ENCODE results near the gene GRM8. TPM values are rescaled to one million over a fixed set of nuclear protein-coding genes. Genes with fewer than 3 reads are reported as not detected.

The GRM8 gene
- total and polyA plus RNA-seq, 8 donors: 0.25 to 2.8 (median 1.3) TPM; not detected in 4

GRCh38 chr7:126589068-126589684 lies 663.6 kb downstream of the GRM8 start:
- Histone ChIP-seq H3K27ac (no peak overlapping the region), H3K9me3 (peaks cover 0 to 23% (median 10%) of the 10 kb centered on the region in 4 donors), H3K36me3 (no peaks in the 10 kb centered on the region), H3K4me1 (no peaks in the 10 kb centered on the region), H3K27me3 (no peaks in the 10 kb centered on the region), H3K4me3 (no peak overlapping the region)
- 82 to 94% (median 90%) methylated on average over 2 to 6 of the region's 6 CpGs for WGBS, 5 donors
- no peak for TF ChIP-seq POLR2A (IDR thresholded peaks at IDR 0.05)
- TF ChIP-seq POLR2AphosphoS5 (IDR thresholded peaks at IDR 0.05): no peak
- TF ChIP-seq CTCF (IDR thresholded peaks at IDR 0.05): no peak
- no peak for TF ChIP-seq EP300 (IDR thresholded peaks at IDR 0.05)
- intact Hi-C loops (cut with DNase I; ENCODE audit: low total_unique reads): no loop called here
- no peak for DNase-seq

- Histone ChIP-seq H3K9me3 (no peaks in the 10 kb centered on the region), H3K27ac (no peak overlapping the region), H3K4me1 (no peaks in the 10 kb centered on the region), H3K4me3 (no peak overlapping the region), H3K27me3 (no peaks in the 10 kb centered on the region), H3K36me3 (no peaks in the 10 kb centered on the region)
- peak in 1 of 2 donors; percentile 4 for DNase-seq
- intact Hi-C loops (cut with DNase I; ENCODE audit: low total_unique reads): no loop called here
- WGBS, 5 donors: 60 to 79% (median 71%) methylated on average over 2 of the region's 2 CpGs
- TF ChIP-seq EP300 (IDR thresholded peaks at IDR 0.05): no peak
- no peak for TF ChIP-seq POLR2AphosphoS5 (IDR thresholded peaks at IDR 0.05)
- TF ChIP-seq CTCF (IDR thresholded peaks at IDR 0.05): no peak
These were observed 674.4 kb downstream of the GRM8 start for GRCh38 chr7:126578338-126578737.

GRCh38 chr7:126574276-126575250 lies 678.2 kb downstream of the GRM8 start:
- Histone ChIP-seq H3K9me3 (no peaks in the 10 kb centered on the region), H3K4me1 (no peaks in the 10 kb centered on the region), H3K4me3 (no peak overlapping the region), H3K36me3 (no peaks in the 10 kb centered on the region), H3K27ac (no peak overlapping the region), H3K27me3 (no peaks in the 10 kb centered on the region)
- intact Hi-C loops (cut with DNase I; ENCODE audit: low total_unique reads): no loop called here
- WGBS, 5 donors: 63 to 72% (median 70%) methylated on average over 4 to 6 of the region's 6 CpGs
- DNase-seq: peak in 1 of 2 donors; percentile 7
- TF ChIP-seq POLR2A (IDR thresholded peaks at IDR 0.05) (no peak), EP300 (IDR thresholded peaks at IDR 0.05) (no peak), CTCF (IDR thresholded peaks at IDR 0.05) (no peak)

GRCh38 chr7:126570845-126571244 lies 681.9 kb downstream of the GRM8 start:
- DNase-seq: no peak
- Histone ChIP-seq H3K9me3 (no peaks in the 10 kb centered on the region), H3K27ac (no peak overlapping the region), H3K36me3 (no peaks in the 10 kb centered on the region), H3K27me3 (no peaks in the 10 kb centered on the region), H3K4me1 (no peaks in the 10 kb centered on the region), H3K4me3 (no peak overlapping the region)
- WGBS, 5 donors: 92 to 97% (median 95%) methylated on average over 1 of the region's 1 CpG
- TF ChIP-seq POLR2AphosphoS5 (IDR thresholded peaks at IDR 0.05) (no peak), POLR2A (IDR thresholded peaks at IDR 0.05) (no peak), EP300 (IDR thresholded peaks at IDR 0.05) (no peak), CTCF (IDR thresholded peaks at IDR 0.05) (no peak)
- intact Hi-C loops (cut with DNase I; ENCODE audit: low total_unique reads): no loop called here

Measured in stomach (tissue), 9 donors.